Neutrophil (primary cell): ENCODE measurements around the gene CDH13.

Experiments used
- H3K27ac ChIP-seq: fragments of 200-600 bp; sonication (generic); 2 replicates; pipeline ENCODE4 v1.5.1; 2016; ENCODE audit warnings: mild to moderate bottlenecking, moderate library complexity
- H3K27me3 ChIP-seq: fragments of 200-600 bp; sonication (generic); 2 replicates; pipeline ENCODE4 v1.6.0; 2016; ENCODE audit warnings: mild to moderate bottlenecking
- H3K36me3 ChIP-seq: fragments of 200-600 bp; sonication (generic); 2 replicates; pipeline ENCODE4 v1.5.1; 2017
- H3K4me1 ChIP-seq, 2 experiments: fragments of 200-600 bp in 1 of 2; sonication (generic) in 1 of 2; 1 replicate in 1 of 2; 2 replicates in 1 of 2; pipeline versions ENCODE4 v1.5.1 to v1.6.1; 2013 to 2016; ENCODE audit warnings: low read depth in 1 of 2, low read length in 1 of 2, mild to moderate bottlenecking in 1 of 2, moderate library complexity in 1 of 2; ENCODE audit not compliant: control insufficient read depth in 1 of 2, insufficient read depth in 1 of 2
- H3K4me3 ChIP-seq, 2 experiments: fragments of 200-600 bp in 1 of 2; sonication (generic) in 1 of 2; 1 replicate in 1 of 2; 2 replicates in 1 of 2; pipeline ENCODE4 v1.5.1; 2013 to 2016; ENCODE audit warnings: low read depth in 1 of 2, low read length in 1 of 2, mild to moderate bottlenecking in 1 of 2, moderate library complexity in 1 of 2
- H3K9me3 ChIP-seq: fragments of 200-600 bp; sonication (generic); 2 replicates; pipeline ENCODE4 v1.5.1; 2016
- CTCF ChIP-seq: fragments of 200-600 bp; sonication (generic); IDR thresholded peaks from 2 replicates; pipeline ENCODE4 v1.5.1; 2016; ENCODE audit warnings: antibody characterized with exemption

The CDH13 gene

GRCh38 chr16:83068686-83069085, 441.9 kb downstream of the CDH13 start:
- no peak overlapping the region for H3K27ac ChIP-seq

GRCh38 chr16:83070416-83071209, 443.8 kb downstream of the CDH13 start:
- Histone ChIP-seq H3K36me3 (no peaks in the 10 kb centered on the region), H3K4me3 (no peak overlapping the region), H3K9me3 (no peaks in the 10 kb centered on the region), H3K27ac (no peak overlapping the region), H3K27me3 (no peaks in the 10 kb centered on the region), H3K4me1 (no peaks in the 10 kb centered on the region)
- TF ChIP-seq CTCF: no peak

More at GRCh38 chr16:83068686-83069085, 441.9 kb downstream of the CDH13 start:
- no peaks in the 10 kb centered on the region for H3K36me3 ChIP-seq
- no peaks in the 10 kb centered on the region for H3K4me1 ChIP-seq
- no peaks in the 10 kb centered on the region for H3K27me3 ChIP-seq
- H3K9me3 ChIP-seq: no peaks in the 10 kb centered on the region
- no peak overlapping the region for H3K4me3 ChIP-seq
- TF ChIP-seq CTCF: no peak

GRCh38 chr16:83075956-83076355, 449.2 kb downstream of the CDH13 start:
- H3K27me3 ChIP-seq: no peaks in the 10 kb centered on the region
- H3K4me1 ChIP-seq: no peaks in the 10 kb centered on the region
- no peak for TF ChIP-seq CTCF
- H3K36me3 ChIP-seq: no peaks in the 10 kb centered on the region
- no peak overlapping the region for H3K27ac ChIP-seq
- no peaks in the 10 kb centered on the region for H3K9me3 ChIP-seq
- no peak overlapping the region for H3K4me3 ChIP-seq

GRCh38 chr16:83083361-83083760, 456.6 kb downstream of the CDH13 start:
- no peaks in the 10 kb centered on the region for H3K9me3 ChIP-seq
- H3K4me1 ChIP-seq: no peaks in the 10 kb centered on the region
- TF ChIP-seq CTCF: no peak

GRCh38 chr16:83085660-83086059, 458.9 kb downstream of the CDH13 start:
- H3K27ac ChIP-seq: no peak overlapping the region
- no peaks in the 10 kb centered on the region for H3K27me3 ChIP-seq
- H3K4me3 ChIP-seq: no peak overlapping the region
- no peak for TF ChIP-seq CTCF
- H3K9me3 ChIP-seq: no peaks in the 10 kb centered on the region
- no peaks in the 10 kb centered on the region for H3K36me3 ChIP-seq
- no peaks in the 10 kb centered on the region for H3K4me1 ChIP-seq

More at GRCh38 chr16:83083361-83083760, 456.6 kb downstream of the CDH13 start:
- H3K36me3 ChIP-seq: no peaks in the 10 kb centered on the region
- H3K27me3 ChIP-seq: no peaks in the 10 kb centered on the region
- no peak overlapping the region for H3K27ac ChIP-seq
- no peak overlapping the region for H3K4me3 ChIP-seq
